Esophagus squamous epithelium (tissue), 5 donors: ENCODE data around the gene KCNQ1. TPM values are rescaled to one million over a fixed set of nuclear protein-coding genes. Genes with fewer than 3 reads are reported as not detected.

ENCODE experiments used
- DNase-seq: peaks from one replicate; lab custom pipeline; 2025; lab: John Stamatoyannopoulos, UW
- H3K27ac ChIP-seq, 4 donors: fragments of 200-600 bp; sonication (generic); one replicate each; pipeline ENCODE4 v1.5.1; 2016 to 2019; ENCODE audit warnings: mild to moderate bottlenecking in 1 of 4
- H3K27me3 ChIP-seq, 4 donors: fragments of 200-600 bp; sonication (generic); 1 replicate in 3 of 4; 2 replicates in 1 of 4; pipeline versions ENCODE4 v1.5.1 to v1.6.0; 2017 to 2021; ENCODE audit warnings: antibody characterized with exemption in 1 of 4
- H3K36me3 ChIP-seq, 3 donors: fragments of 200-600 bp; sonication (generic); one replicate each; pipeline ENCODE4 v1.5.1; 2016 to 2019
- H3K4me1 ChIP-seq, 3 donors: fragments of 200-600 bp; sonication (generic); one replicate each; pipeline ENCODE4 v1.5.1; 2017 to 2019
- H3K4me3 ChIP-seq, 4 donors: fragments of 200-600 bp; sonication (generic); 1 replicate in 3 of 4; 2 replicates in 1 of 4; pipeline ENCODE4 v1.5.1; 2016 to 2019; ENCODE audit warnings: mild to moderate bottlenecking in 2 of 4, moderate library complexity in 1 of 4
- H3K9me3 ChIP-seq, 3 donors: fragments of 200-600 bp; sonication (generic); one replicate each; pipeline ENCODE4 v1.5.1; 2016 to 2019
- CTCF ChIP-seq, 6 experiments: fragments of 450-650 bp in 4 of 6; fragments of 200-600 bp in 2 of 6; sonication (generic) in 2 of 6; IDR thresholded peaks; one replicate each; pipeline ENCODE4 v1.5.1; 2016 to 2019; ENCODE audit warnings: antibody characterized with exemption in 6 of 6, mild to moderate bottlenecking in 4 of 6, moderate library complexity in 4 of 6
- POLR2A ChIP-seq, 4 donors: fragments of 450-650 bp; IDR thresholded peaks; one replicate each; pipeline ENCODE4 v1.6.1; 2017; ENCODE audit warnings: antibody characterized with exemption in 4 of 4, mild to moderate bottlenecking in 4 of 4, moderate library complexity in 3 of 4
- WGBS, 2 donors: methylation state at CpG; one replicate each; pipeline ENCODE4 v1.1.5; 2018; 5-methylcytosine and 5-hydroxymethylcytosine counted together
- intact Hi-C: fragments of 100-400 bp; cut with DNase I; formaldehyde crosslinking; loops from one replicate; pipeline ENCODE4 v1.15.0; 2022
- total RNA-seq, 4 donors: library from RNA; depleted of rRNA; stranded (reverse); fragments of >200 nt; gene quantifications; one replicate each; pipeline ENCODE4 v1.1.0, GENCODE V29; 2016
- donor health status: DM: yes; HTN: yes; CAD: no.

KCNQ1 gene
- total RNA-seq, 4 donors from 2014 or later = 0.61 to 3.1 (median 0.72) TPM

DNA sequence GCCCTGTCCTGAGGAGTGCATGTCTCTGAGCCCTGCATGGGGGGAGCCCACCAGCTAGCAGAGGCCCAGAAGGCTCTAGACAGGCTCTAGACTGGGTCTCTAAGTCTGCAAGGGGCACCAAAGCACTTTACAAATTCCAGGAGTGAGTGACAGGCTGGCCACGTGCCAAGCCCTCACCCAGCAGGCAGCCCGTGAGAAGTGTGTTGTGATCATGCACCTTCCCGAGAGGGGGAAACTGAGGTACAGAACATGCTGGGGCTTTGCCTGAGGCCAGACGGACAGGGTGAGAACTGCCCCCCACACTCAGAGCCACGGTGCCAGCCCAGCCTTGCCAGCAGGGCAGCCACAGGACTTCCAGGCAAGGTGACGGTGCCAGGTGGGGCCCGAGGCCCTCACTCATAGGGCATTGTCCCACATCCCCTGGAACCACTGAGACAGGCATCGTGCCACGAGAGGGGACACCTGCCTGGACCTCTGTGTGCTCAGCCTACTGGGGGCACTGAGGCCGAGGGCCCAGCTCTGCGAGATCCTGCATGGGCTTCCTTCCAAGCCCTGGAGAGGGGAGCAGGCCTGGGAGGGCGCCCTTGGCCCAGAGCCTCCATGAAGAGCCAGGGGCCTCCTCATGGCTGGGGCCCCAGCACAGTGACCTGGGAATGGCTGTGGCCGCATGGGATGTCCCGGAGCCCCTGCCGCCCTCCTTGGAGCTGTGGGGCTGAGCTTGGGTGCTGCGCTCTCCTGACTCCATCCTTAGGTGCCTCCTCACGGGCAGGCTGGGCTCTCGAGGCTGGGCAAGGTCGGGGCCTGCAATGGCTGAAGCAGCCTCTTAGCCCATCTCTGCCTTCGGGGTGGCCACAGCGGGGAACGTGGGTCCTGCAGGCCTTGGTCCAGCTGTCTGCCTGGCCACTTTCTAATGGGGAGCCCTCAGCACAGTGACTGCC, 133.5 kb downstream of the KCNQ1 start:
- H3K4me1 ChIP-seq = peaks cover 0 to 5% (median 0%) of the 10 kb centered on the region in 3 donors
- intact Hi-C loops = no loop called here
- WGBS, 2 donors = 80% methylated on average over 6 of the region's 22 CpGs; no CpG with 5 or more reads in 1 of the 2 donors
- H3K36me3 ChIP-seq = no peaks in the 10 kb centered on the region
- H3K27me3 ChIP-seq = no peaks in the 10 kb centered on the region
- no peak overlapping the region for H3K27ac ChIP-seq
- no peak for TF ChIP-seq CTCF (IDR thresholded peaks at IDR 0.05)
- no peak for DNase-seq
- no peak overlapping the region for H3K4me3 ChIP-seq
- H3K9me3 ChIP-seq = no peaks in the 10 kb centered on the region

DNA sequence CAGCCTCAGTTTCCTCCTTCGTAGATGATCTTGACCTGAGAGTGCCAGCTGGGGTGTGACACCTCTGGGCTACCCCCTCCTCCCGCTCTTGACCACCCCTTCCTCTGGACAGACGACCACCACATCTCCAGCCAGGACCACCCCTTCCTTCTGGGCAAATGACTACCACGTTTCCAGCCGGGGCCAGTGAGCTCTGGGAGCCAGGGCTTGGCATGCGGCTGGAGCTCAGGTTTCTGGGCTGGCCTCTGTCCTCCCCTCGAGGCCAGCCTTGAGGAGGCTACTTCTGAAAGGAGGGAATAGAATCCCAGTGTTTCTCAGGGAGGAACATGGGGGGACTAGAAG, 134.1 kb downstream of the KCNQ1 start:
- Histone ChIP-seq H3K27me3 (no peaks in the 10 kb centered on the region), H3K36me3 (no peaks in the 10 kb centered on the region), H3K9me3 (no peaks in the 10 kb centered on the region), H3K4me1 (peaks cover 0 to 5% (median 0%) of the 10 kb centered on the region in 3 donors), H3K4me3 (no peak overlapping the region), H3K27ac (no peak overlapping the region)
- intact Hi-C loops = no loop called here
- 60% methylated on average over 2 of the region's 7 CpGs; no CpG with 5 or more reads in 1 of the 2 donors for WGBS, 2 donors
- TF ChIP-seq POLR2A (IDR thresholded peaks at IDR 0.05) = no peak
- no peak for TF ChIP-seq CTCF (IDR thresholded peaks at IDR 0.05)
- DNase-seq = no peak

DNA sequence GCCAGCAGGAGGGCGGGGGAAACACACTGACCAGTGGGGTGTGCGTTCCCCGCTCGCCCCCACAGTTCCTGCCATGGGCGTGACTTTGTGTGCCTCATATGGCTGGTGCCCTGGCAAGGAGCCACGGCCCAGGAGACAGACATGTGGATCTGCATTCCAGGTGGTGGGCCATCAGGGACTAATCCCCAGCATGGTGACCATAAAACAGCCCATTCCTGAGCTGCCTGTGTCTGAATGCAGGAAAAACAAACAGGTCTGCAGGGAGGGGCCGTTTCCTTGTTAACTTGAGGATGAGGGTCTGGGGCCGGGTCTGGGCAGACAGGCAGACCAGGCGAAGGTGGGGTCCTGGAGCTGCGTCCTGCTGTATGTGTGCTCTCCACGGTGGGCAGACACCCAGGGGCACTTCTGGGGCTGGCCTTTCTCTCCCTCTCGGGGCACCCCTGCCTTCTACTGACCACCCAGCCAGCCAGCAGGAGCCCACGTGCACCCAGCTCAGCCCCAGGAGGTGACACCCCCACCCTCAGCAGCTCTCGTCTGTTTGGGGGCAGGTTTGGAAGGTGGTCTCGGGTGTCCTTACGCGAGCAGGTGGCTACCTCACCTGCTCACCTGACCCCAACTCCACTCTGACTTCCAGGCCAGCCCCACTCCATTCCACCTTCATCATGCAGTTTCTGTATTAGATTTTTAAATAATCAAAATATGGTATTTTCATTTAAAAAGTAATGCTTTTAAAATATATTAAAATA, 134.7 kb downstream of the KCNQ1 start:
- no peak for TF ChIP-seq CTCF (IDR thresholded peaks at IDR 0.05)
- no peaks in the 10 kb centered on the region for H3K27me3 ChIP-seq
- intact Hi-C loops = no loop called here
- H3K4me3 ChIP-seq = no peak overlapping the region
- 82 to 84% methylated on average over 6 to 14 of the region's 17 CpGs for WGBS, 2 donors
- H3K36me3 ChIP-seq = no peaks in the 10 kb centered on the region
- no peaks in the 10 kb centered on the region for H3K9me3 ChIP-seq
- no peak overlapping the region for H3K27ac ChIP-seq
- no peak for DNase-seq
- H3K4me1 ChIP-seq = peaks cover 0 to 5% (median 0%) of the 10 kb centered on the region in 3 donors

- Histone ChIP-seq H3K9me3 (no peaks in the 10 kb centered on the region), H3K4me3 (no peak overlapping the region), H3K4me1 (peaks cover 0 to under 1% (median 0%) of the 10 kb centered on the region in 3 donors), H3K27ac (no peak overlapping the region), H3K27me3 (no peaks in the 10 kb centered on the region), H3K36me3 (no peaks in the 10 kb centered on the region)
- TF ChIP-seq CTCF (IDR thresholded peaks at IDR 0.05) = no peak
- TF ChIP-seq POLR2A (IDR thresholded peaks at IDR 0.05) = no peak
- DNase-seq = no peak
- WGBS, 2 donors = 64 to 69% methylated on average over 10 of the region's 10 CpGs
- intact Hi-C loops = no loop called here
Measured at GRCh38 chr11:2580061-2580421, 135.2 kb downstream of the KCNQ1 start.

GRCh38 chr11:2580571-2581001, 135.8 kb downstream of the KCNQ1 start:
- Histone ChIP-seq H3K27ac (no peak overlapping the region), H3K9me3 (no peaks in the 10 kb centered on the region), H3K4me1 (no peaks in the 10 kb centered on the region), H3K4me3 (no peak overlapping the region), H3K27me3 (no peaks in the 10 kb centered on the region), H3K36me3 (no peaks in the 10 kb centered on the region)
- DNase-seq = no peak
- intact Hi-C loops = no loop called here
- 67% methylated on average over 1 to 6 of the region's 13 CpGs for WGBS, 2 donors
- TF ChIP-seq POLR2A (IDR thresholded peaks at IDR 0.05) = no peak
- TF ChIP-seq CTCF (IDR thresholded peaks at IDR 0.05) = no peak
